Stimulated activated CD4-positive, alpha-beta T cell treated with anti-CD3 and anti-CD28 coated beads, Interleukin-4, amount 100 ng/mL, for 4 hours (primary cell): ENCODE results near the gene HOXA7.
A peak's percentile ranks its signal among the peaks of the same experiment; 100 is the strongest.

Source experiments
- DNase-seq, 2 experiments: peaks; one replicate each; pipeline ENCODE4 v3.0.0-alpha.2; 2020

HOXA7 gene

DNA sequence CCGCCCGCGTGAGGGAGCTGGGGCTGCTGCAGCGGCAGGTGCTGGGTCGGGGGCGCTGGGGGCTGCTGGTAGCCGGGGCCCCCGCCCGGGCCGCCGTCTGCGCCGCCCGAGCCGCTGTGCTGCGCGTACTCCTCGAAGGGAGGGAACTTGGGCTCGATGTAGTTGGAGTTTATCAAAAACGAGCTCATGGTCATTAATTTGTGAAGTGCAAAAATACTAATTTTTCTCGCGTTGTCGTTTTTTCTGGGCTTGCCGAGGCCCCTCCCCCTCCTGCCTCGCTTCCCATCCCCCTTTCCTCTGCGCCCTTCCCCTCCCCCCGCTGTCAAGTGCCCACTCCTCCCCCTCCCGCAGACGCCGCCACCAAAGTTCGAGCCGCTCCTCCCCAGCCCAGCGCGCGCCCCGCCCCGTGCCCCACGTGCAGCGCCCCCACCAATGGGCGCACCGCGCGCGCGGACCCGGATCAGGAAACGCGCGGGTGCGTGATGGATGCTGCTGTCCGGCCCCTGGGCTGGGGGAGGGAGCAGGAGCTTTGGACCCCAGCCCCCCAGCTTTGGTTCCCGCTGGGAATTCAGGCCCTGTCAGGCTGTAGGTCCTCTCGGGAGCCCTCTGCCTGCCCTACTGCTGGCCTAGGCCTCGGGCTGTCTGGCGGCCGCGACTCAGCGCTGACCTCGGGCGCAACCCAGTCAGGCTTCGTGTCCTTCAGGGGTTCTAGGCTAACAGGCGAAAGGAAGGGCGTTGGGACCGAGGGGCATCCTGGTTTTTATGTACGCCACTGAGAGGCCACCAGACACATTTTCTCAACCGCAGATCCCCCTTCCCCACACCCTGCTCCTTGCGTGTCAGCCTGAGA lies 25.7 kb downstream of the HOXA7 start, which contains the start of gene HOXA4:
HOXA4 (minus strand) TSS at position 218 of the 850 bp plus-strand sequence; CDS start at position 194, 24 bp downstream.
- peak; percentile 69 to 71 for DNase-seq

DNA sequence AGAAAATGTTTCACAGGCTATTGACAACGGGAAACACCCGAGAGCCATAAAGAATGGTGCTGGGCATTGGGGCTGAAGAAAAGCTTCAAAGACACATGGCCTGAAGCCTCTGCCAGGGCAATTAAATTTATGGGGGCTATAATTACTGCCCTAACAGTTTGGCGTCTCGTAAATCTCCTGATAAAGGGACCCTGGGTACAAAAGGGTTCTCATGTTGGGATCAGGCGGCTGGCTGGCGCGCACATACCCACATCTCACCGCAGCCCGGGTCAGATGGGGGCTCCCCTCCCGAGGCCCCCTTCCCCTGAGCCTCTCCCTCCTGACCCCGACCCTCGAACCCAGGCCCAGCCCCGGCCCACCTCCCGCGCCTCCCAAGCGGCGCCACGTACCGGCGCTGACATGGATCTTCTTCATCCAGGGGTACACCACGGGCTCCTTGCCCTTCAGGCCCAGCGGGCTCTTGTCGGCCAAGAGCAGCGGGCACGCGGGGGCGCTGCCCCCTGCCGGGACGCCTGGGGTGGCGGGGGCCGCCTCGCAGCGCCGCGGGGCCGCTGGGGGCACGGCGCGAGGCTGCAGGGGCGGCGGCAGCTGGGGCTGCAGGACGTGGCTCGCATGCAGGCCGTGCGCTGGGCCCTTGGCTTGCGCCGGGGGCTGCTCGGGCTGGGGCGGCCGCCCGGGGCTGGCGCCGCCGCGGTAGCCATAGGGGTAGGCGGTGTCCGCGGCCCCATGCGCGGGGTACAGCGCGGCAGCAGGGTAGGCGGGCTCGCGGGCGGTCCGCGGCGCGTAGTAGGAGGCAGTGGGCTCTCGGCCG lies 26.5 kb downstream of the HOXA7 start:
- no peak for DNase-seq

DNA sequence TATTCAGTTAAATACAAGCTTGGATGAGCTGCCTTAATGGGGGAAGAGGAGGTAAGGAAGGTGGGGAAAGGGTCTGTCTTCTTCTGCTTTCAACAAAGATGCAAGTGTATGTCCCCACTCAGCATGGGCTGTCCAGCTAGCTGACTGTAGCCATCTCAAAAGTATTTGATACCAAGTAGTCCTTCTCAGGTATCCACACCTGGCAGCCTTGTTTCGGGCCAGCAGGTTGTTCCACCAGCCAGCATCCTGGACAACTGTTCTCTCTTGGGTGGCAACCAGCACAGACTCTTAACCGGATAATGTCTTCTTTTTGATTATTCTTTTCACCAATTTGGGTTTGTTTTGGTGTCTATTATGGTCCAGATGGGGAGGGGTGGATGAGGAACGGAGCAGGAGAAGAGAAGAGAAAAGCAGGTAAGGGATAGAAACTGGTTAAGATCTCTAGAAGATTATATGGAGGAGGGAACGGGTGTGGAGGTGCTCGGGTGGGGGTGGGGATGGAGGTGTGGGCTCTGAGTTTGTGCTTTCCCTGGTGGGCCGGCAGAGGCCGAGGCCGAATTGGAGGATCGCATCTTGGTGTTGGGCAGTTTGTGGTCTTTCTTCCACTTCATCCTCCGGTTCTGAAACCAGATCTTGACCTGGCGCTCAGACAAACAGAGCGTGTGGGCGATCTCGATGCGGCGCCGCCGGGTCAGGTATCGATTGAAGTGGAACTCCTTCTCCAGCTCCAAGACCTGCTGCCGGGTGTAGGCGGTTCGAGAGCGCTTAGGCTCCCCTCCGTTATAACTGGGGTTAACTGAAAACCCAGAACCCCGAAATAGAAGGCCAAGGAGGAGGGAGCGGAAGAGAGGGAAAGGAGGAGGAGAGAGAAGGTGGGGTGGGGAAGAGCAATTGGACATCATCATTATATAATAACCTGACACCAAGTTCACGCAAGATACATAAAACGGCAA lies 27.4 kb downstream of the HOXA7 start:
- no peak for DNase-seq

DNA sequence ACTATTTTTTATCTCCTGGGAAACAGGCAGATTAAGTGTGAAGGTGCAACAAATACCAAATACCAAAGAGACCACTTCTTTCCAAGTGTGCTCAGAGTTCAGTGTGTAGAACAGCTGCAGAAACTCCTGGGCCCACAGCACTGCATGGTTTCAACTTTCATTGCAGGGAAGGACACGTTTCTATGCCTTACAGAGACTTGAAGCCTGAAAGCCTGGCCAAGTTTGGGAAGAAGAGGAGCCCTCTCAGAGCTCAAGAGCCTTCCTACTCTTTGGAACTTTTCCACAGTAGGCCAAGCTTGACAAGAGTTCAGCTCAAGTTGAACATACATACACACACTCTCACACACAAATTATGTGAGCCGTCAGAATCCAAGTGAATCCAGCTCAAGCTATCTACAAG lies 28.4 kb downstream of the HOXA7 start:
- no peak for DNase-seq

DNA sequence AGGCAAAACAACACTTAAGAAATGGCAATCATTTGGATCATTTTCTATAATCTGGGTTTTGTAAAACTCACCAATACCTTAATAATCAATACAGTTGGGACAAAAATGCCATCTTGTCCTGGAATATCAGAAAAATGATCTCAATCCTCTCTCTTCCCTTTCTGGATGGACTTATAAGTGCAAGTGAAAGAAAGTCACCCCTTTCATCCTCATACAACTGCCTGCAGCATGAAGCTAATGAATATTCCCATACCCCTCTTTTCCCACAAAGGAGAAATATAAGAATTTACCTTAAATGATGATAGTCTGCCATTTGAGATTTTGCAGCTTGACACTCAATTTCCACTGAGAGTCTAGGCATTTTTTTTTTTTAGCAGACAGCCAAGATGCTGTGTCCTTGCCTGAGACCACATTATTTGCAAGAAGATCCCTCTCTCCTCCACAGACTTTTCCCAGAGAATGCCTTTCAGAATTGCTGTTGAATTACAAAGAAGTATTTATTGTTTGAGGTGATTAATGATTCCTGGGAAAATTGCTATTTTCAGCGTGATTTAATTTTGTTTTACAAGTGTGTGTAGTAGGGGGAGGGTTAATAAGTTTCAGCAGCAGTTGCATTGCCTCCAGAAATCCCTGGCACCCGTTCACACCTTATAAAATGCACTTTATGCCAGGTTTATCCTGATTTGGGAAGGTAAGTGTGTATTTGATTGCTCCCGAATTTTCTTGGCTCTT lies 29.7 kb downstream of the HOXA7 start:
- no peak for DNase-seq

DNA sequence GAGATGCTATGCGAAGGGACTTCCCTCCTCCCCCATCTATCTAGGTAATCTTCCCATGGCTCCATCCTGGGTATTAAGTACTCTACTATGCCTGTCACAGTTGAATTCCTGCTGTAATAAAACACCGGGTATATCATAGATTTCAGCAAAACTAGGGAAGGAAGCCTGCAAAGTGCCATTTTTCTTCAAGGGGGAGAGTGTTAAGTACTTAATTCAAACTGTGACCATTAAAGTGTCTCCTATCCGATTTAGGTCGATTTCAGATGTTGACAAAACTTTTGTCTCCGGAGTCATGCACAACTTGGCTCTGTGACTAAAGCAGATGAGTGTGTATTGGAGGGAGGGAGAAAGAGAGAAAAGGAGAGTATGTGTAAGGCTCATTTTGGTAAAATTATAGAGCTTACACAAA lies 30.5 kb downstream of the HOXA7 start:
- no peak for DNase-seq

DNA sequence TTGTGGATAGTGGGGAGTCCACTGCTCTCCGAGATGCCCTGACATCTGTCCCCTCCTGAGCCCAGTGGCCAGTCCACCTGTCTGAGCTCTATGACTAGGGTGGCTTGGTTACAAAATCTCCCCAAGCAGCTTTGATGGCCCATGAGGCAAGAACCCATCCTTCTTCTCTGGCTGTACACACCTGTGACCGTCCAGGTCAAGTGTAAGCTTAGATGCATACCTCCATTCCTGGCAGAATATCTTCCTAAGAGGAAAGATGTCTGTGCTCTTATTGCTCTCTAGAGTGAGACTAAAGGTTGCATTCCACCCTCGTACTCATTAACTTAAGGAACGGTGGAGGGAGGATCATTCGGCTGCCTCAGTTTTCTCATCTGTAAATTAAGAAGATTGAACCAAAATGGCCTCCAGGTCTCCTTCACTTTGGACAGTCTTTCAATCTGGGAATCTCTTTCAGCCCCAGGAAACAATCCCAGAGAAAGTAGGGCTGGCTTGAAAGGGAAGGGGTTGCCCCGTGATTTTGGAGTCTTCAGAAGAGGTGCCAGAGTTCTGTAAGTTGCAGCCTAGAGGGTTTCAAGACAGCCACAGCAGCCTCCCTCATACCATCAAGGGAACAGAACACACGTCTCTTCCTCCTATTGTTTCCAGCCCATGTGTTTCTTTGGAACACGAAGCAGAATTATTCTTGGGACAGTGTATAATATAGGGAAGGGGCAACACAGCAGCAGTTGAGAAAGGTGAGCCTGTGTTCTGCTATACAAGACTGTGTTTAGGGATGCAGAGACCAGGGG lies 31.4 kb downstream of the HOXA7 start:
- DNase-seq = no peak

DNA sequence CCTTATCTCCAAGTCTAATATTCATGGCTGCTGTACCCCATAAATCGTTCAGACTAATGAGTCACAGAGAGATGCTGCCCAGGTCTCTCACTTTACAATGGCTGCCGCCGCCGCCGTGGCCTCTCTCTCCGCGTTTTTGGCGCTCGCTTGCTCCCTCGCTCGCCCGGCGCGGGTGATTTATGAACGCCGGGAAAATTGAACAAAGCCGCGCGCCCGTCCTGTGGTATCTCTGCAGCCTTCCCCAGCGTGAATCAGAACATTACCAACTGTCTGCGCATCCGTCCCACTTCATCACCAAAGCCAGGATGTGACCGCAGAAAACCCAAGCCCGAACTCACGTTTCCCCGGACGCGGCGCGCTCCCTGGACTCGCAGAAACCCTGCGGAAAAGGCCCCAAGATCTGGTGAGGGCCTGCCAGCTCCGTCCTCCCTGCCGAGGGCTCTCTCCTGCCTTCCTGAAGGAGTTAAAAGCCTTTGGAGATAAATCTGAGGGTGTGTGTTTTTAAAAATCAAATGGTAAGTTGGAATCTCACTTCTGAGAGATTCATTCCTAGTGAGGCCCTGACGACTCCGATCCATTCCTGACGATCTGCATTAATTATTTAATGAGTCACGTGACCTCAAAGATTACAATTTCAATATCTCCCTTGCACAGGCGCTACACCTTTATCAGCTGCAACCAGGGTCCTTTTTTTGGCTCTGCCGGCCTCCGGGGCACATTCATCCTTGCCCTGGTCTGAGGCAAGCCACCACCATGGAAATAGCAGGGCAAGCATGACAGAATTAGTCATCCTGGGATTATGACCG lies 32.2 kb downstream of the HOXA7 start:
- DNase-seq = no peak

DNA sequence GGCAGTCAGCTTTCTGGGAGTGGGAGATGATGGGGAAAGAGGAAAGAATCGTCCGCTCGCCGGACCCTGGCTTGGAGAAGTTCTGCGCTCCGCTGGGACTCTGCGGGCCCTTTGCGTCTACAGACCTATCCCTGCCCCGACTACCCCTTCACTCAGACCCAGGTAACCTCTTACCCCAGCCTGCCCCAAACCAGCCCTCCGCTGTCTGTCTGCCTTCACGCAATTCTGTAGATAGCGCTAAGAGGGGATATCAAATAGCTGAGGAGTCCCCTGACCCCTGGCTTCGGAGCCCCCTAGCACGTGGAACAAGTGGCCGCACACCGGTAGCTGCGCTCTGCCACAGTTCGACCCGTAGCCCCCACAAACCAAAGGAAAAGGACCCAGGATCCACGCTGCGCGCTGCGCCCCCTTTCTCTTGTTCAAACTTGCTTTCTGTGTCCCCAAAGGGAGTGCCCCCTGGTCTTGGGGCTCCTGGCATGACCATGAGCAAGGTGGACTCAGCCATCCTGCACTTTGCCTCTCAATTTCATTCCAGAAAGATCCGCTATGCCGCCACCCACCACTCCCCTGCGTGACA lies 32.9 kb downstream of the HOXA7 start:
- no peak for DNase-seq

DNA sequence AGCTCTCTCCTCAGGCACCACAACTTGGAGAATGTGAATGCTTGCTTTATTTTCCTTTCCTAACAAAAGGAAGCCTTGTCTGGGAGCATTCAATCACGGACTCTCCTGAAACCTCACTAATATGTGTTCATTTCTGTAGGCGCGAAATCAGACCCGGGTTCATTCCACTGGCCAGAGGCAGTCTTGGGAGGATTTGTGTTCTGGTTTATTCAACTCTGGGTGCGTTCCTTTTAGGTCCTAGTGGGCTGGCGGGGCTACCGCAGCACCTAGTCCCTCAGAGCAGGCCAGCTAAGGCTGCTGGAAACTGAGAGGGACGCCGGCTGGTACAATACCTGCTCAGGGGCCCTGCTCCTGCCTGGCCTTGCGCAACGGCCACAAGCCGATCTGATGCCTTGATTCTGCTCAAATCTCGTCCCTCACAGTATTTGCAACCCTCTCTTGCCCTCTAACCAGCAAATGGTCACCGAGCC lies 33.4 kb downstream of the HOXA7 start:
- DNase-seq = no peak

DNA sequence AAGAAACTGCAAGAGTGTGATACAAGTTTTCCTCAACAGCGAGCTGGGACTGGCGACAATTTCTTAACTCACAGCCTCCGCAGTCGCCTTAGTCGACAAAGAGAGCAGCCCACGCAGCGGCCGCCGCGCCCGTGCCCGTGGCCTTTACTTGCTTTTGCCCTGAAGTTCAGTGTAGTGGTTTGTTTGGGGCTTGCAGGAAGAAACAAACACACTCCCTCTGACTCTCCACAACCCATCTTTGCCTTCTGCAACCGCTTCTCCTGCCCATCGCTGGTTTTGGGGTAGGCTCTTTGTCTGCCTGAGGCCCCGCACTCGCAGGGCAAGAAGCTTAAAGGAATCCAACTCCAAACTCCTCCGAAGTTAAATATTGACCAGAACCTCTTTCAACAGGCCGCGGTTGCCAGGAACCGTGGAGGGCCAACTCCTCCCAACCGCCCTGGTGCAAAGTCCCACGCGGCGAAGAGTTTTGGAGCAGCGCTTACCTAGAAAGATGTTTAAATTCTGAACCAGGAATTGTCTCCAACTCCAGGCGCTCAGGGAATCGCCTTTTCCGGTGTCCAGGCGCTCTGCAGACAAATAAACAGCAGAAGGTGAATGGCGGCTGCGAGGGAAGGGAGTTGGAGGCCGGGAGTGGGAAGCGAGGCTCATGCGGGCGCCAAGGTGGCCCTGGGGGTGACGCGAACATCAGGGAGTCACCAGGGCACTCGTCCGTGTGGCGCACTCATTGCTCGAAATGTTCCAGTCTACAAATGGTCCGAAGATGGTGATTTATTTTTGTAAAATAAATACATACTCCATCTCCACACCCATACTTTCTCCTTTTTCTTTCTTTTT lies 34.2 kb downstream of the HOXA7 start:
- DNase-seq = no peak

DNA sequence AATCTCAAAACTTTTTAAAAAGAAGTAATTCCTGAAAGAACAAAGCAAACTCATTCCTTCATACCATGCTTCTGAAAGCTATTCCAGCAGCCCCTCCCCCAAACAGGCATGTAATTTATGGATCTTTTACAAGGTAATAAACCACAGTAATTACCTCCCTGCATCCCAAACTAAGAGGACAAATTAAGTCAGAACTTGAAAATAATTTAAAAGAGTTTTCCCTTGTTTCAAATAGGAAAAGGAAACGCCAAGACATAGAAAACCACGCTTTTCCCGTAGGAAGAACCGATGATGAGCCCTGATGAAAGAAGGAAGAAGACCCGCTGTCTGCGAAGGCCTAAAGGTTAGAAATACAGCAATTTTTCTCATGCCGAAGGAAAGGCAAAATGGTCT lies 34.8 kb downstream of the HOXA7 start:
- DNase-seq = no peak

DNA sequence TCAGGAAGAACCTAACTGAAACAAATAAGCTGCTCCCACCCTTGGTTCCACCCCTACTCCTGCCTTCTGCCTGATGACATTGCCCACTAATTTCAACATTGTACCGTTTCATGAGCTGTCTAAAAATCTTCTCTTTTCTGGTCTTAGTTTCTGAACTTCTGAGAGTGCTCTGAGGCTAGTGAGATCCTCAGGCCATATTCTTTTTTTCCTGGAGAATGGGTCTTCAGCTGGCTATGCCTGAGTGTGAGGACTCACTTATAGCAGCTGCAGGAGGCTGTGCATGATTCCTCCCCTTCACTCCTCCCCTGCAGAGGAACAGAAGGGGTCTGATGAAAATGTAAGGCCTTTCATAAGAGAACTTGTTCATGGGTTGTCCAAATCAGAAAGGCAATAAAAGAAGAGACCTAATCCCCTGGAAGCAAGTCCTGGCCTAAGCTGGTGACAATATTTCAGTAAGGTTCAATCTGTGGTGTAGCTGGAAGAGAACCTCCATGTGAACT lies 37.0 kb downstream of the HOXA7 start:
- no peak for DNase-seq

DNA sequence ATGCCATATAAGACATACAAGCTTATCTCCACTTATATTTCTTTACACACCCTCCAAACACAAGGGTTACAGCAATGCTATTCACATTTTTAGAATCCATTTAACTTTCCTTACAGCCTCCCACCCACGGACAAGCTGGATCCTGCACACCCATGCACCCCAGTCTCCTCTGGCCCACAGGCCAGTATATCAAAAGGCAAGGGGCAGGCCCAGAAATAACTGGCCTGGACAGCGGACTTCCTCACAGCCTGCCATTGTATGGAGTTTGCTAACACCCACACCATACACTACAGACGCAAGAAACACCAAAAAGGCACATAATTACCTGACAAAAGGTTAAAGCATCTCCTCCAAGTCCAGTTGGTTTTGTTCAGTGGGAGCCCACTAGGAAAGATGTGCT lies 37.9 kb downstream of the HOXA7 start:
- no peak for DNase-seq

DNA sequence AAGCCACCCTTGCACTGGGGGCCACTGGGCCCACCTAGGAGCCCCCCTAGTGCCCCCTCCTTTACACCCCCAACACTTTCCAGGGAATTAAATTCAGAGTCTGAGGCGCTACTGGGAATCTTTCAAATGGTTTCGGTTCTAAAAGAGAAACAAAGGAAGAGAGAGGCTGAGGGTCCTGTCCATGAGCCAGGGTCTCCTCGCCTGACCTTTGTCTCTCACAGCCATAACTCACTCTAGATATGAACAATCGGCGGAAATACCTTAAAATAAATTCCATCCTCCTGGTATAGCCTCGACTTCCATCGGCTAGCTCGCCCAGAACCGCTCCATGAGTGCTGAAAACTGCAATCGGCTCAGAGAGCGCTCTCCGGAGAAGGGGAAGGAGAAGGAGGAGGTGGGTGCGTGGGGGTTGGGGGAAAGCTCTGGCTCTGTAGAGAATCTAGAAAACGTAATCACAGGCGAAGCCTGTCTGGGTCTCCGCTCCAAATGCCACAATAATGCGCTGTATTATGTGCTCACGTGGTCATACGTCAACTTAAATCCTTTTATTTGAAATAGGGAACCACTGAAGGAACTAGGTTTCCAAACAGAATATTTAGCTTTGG lies 38.5 kb downstream of the HOXA7 start:
- DNase-seq = no peak

DNA sequence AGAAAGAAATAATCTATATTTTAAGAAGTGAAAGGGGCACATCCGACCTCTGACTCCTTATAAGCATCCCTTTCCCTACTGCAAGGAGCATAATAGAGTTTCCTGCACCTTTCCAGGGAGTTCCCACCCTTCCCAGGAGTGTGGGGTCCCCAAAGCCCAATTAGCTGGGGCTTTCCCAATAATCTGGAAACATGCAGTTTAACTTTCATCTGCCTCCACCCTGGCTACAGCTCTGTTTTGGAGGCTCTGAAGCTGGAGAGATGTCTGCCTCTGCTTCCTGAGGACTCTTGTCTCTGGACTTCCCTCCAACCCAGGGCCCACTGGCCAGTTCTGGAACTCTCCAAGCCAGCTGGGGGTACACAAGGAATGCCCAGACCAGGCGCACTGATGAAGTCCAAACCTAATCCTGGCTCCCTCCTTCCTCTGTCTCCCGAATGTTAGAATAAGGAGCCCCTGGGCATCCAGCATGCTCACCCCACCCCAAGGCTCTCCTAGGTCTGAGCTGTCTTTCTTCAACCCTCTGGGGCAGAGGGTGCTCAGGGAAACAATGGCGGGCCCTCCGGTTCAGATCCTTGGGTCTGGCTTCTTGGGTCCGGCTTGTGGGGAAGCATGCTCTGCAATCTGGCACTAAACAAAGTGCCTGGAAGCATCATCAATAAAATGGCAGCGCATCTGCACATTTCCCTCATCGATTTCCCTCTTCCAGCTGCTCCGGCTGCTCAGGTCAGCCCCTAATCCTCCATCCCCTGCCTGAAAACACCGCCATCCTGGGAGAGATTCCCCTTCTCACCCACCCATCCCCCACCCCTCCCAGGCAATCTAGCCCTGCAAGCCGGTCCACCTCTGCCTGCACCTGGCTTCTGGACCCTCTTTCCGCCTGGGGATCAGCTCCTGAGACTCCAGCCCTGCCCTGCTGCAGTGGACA lies 39.3 kb downstream of the HOXA7 start:
- no peak for DNase-seq
